AG09319 (cell line): Measurements from ENCODE around the gene FYTTD1.

Source experiments
- DNase-seq: peaks from one replicate; pipeline ENCODE4 v3.0.0-alpha.2; 2010; ENCODE audit warnings: low read depth; ENCODE audit errors: extremely low read depth
- TF ChIP-seq, protein P1 (sequence below): IDR thresholded peaks from 2 replicates; pipeline ENCODE4 v1.5.1; 2011; ENCODE audit warnings: low read depth, mild to moderate bottlenecking, inconsistent platforms, low read length, moderate library complexity

The FYTTD1 gene

GRCh38 chr3:197733042-197733441 lies 16.6 kb upstream of the FYTTD1 start:
- TF ChIP-seq, protein P1, sequence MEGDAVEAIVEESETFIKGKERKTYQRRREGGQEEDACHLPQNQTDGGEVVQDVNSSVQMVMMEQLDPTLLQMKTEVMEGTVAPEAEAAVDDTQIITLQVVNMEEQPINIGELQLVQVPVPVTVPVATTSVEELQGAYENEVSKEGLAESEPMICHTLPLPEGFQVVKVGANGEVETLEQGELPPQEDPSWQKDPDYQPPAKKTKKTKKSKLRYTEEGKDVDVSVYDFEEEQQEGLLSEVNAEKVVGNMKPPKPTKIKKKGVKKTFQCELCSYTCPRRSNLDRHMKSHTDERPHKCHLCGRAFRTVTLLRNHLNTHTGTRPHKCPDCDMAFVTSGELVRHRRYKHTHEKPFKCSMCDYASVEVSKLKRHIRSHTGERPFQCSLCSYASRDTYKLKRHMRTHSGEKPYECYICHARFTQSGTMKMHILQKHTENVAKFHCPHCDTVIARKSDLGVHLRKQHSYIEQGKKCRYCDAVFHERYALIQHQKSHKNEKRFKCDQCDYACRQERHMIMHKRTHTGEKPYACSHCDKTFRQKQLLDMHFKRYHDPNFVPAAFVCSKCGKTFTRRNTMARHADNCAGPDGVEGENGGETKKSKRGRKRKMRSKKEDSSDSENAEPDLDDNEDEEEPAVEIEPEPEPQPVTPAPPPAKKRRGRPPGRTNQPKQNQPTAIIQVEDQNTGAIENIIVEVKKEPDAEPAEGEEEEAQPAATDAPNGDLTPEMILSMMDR: no peak

DNA sequence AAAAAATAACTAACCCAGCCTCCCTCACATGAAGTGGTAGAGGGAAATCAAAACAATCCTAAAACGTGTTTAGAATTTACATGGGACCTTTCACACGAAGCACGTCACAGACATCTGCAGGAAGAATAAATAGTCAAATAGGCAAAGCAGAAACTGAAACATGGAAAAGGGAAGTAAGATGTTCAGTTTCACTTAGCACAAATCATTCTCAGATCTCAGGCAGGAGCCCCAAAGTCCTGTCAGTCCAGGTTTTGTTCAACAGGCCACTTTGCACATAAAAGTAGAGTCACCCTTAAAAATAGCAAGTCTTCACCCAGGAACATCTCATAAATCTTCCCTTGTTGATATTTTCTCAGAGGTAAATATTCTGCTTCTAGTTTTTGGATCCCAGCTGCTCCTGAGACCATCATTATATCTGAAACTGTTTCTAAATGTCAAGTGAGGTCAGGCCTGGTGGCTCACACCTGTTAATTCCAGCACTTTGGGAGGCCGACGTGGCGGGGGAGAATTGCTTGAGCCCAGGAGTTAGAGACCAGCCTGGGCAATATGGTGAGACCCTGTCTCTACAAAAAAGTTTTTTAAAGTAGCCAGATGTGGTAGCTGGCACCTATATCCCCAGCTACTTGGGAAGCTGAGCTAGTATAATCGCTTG lies 14.9 kb upstream of the FYTTD1 start:
- TF ChIP-seq, protein P1: no peak
- no peak for DNase-seq

More at GRCh38 chr3:197733042-197733441, 16.6 kb upstream of the FYTTD1 start:
- no peak for DNase-seq

DNA sequence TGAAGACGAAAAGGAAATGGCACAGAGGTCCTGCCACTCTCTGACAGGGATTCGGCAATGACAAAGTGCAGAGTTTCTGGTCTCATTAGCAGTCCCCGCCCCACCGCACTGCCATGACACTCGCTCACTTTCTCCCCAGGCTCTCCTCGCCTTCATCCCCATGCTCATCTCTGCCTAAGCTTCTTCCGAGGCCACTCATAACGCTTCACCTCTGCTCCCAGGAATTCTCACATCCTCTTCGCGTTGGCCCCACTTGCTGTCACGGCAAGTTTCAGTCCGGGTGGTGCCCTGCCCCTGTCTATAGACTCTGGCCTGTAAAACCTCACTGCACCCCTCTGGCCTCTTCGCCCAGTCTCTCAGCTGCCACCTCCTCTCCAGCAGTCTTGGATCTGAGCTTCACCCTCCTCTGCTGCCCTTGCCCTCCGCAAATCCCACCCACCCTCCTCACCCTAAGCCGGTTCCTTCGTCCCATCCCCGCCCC lies 13.6 kb upstream of the FYTTD1 start:
- DNase-seq: no peak
- TF ChIP-seq, protein P1: no peak

- TF ChIP-seq, protein P1: no peak
- DNase-seq: peak; percentile 79
Measured at GRCh38 chr3:197736491-197737318, 13.0 kb upstream of the FYTTD1 start, which contains the start of gene RUBCN. Gene RUBCN (minus strand): TSS chr3:197736904. CDS start chr3:197736719, 185 bp downstream.

- TF ChIP-seq, protein P1: no peak
- no peak for DNase-seq
Measured at GRCh38 chr3:197737319-197737649, 12.4 kb upstream of the FYTTD1 start.

- TF ChIP-seq, protein P1: no peak
- DNase-seq: no peak
Measured at GRCh38 chr3:197737749-197738462, 11.8 kb upstream of the FYTTD1 start.
